Skin epidermis (tissue), 12 donors: ENCODE measurements around the gene SPON1.
"Not testable (repeated sequence)": the region's sequence is repeated elsewhere in the genome, so short reads cannot be mapped to it uniquely, and the experiment has no call there.

ENCODE experiments used
- H3K27ac ChIP-seq, 21 experiments: fragments of 200-600 bp; sonication (generic) in 11 of 21; one replicate each; pipeline ENCODE4 v1.5.0; 2020; ENCODE audit warnings: mild to moderate bottlenecking in 3 of 21, inconsistent platforms in 2 of 21, moderate library complexity in 2 of 21
- H3K4me3 ChIP-seq, 7 experiments: fragments of 200-600 bp; sonication (generic) in 2 of 7; one replicate each; pipeline ENCODE4 v1.5.0; 2020; ENCODE audit warnings: inconsistent platforms in 2 of 7, mild to moderate bottlenecking in 2 of 7, moderate library complexity in 1 of 7

Gene SPON1

DNA sequence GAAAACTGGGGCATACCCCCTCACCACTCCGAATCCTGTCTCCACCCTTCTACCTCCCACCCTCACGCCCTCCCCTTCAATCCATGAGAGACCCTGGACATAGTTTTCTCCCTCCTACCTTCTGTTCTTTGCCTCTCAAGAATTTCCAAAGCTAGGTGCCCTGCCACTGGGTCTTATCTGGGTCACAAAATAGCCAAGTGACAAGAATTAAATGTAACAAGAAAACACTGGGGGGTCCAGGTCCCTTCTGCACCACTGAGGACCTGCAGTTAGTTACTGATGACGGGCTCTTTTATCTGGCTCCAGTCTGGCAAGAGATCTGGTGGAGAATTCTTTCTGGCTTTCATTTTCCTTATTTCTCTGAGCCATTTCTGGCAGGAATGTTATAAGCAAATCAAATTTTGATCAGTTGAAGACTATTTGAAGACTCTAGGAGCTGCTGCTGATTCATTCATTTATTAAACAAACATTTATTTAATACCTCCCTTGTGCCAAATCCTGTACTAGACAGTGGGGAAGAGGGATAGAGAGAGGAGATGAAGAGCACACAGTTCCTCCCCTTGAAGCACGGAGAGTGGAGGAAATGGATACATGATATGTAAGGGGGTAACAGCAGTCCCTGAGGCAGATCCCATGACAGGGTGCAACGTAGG lies 261.2 kb downstream of the SPON1 start:
- Histone ChIP-seq H3K4me3 (no peak overlapping the region), H3K27ac (no peak overlapping the region)

DNA sequence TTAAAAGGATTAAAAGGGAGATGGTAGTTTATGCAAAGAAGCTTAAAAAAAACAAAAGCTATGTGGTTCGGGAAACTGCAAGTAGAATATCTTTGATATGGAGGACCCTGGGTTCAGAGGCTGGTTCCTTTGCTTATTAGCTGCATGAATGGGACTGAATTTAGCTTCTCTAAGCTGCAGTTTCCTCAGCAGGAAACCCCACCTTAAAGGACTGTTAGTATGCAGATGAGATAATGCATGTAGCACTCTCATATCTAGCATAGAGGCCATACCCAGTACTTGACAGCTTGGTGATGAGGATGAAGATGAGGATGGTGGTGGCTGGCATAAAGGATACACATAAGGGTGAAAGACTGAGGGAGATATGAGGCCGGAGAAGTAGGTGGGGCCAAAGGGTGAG lies 261.9 kb downstream of the SPON1 start:
- Histone ChIP-seq H3K4me3 (no peak overlapping the region), H3K27ac (no peak overlapping the region)

DNA sequence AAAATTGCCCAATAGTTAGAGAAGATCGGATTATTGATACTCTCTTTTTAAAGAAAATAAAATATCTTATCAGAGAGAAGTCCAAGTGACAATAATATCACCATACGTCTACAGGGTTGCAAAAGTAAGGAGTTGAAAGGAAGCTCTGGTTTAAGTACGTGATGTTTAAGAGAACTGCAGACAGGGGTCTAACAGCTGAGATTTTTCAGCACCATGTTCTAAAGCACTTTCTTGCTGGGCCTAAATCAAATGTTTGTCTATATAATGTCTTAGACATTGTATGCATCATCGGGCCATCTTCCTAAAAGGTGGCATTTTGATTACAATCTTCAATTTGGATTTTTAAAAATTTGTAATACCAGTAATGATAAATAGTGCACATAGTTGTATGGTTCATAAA lies 263.1 kb downstream of the SPON1 start:
- Histone ChIP-seq H3K27ac (no peak overlapping the region), H3K4me3 (no peak overlapping the region)

DNA sequence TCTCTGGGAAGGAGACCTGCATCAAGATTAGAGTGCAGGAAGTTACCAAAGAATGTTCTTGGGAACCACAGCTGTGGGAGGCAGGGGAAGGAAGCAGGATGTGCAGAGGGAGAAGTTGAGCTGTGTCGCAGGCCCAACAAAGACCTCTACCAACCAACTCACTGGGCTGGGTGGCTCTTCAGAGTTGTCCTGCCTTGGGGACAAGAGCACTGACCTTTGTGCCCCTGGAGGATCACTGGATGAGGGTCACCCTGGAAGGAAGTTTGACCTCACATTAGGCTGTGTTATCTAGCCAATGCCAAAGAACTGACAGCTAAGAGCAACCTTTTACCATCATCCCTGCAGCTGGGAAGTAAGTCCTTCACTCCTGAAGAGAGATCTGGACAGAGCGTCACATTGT lies 265.8 kb downstream of the SPON1 start:
- Histone ChIP-seq H3K27ac (no peak overlapping the region), H3K4me3 (no peak overlapping the region)

DNA sequence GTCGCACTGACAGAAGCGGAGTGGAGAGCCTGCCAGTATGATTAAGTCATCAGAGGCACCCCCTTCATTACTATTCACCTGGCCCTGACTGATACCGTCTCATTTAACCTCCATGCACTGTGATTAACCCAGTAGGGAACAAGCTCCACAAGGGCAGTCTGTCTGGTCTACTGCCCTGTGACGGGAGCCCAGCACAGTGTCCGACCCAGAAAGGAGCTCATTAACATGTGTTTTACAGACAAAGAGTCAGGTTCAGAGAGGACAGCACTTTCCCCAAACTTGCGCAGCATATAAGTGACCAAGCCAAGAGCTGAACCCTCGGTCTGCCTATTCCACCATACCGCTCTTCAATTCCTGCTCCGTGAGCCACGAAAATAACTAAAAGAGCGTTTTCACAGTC lies 266.9 kb downstream of the SPON1 start:
- Histone ChIP-seq H3K4me3 (no peak overlapping the region), H3K27ac (no peak overlapping the region)

DNA sequence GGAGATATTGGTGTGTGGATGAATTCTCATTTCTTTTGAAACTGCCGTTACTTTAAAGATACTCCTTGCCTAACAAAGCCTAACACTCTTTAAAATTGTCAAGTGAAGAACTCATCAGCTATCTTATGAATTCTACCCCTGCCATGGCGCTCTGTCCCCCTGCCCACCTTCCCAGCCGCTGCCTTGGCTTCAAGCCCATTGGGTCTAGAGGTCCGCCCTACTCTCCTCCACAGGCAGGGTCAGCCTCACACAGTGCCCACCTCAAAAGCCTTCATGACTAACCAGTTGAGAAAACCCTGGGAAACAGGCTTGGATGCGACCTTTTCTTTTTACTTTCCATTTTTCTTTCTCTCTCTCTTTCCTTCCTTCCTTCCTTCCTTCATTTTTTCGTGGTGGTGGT lies 267.9 kb downstream of the SPON1 start:
- Histone ChIP-seq H3K4me3 (no peak overlapping the region), H3K27ac (no peak overlapping the region)

DNA sequence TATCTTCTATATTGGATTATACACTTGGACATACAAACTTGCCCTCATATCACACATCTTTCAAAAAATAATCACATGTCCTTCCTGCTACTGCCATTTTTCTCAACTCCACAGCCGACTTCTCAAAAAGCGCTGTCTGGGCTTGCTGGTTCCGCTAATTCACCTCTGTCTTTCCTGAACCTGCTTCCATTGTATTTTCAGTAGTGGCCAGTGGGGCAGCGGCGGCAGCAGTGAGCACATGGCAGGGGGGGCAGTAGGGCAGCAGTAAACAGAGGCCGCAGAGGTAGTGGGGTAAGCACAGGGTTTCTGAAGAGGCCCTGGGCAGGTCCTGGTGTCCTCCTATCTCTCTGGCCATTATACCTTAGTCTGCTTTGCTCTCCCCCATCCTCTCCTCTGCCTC lies 270.1 kb downstream of the SPON1 start:
- Histone ChIP-seq H3K4me3 (no peak overlapping the region), H3K27ac (no peak overlapping the region)

DNA sequence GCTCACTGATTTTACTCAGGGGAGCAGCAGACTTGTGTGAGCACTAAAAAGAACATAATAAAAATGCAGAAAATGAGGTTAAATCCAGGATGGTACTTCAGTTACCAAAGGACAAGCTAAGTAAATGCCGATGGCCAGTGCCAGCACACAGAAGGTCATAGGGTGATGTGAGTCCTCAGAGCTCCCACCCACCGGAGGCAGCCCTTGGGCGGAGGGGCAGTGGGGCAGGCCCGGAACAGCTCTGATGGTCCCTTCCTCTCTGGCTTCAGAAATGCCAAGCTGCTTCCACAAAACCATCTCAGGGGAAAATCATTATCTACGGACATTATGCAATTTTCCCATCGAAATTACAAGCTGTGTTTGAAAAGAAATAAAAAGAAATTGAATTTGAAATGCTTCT lies 271.9 kb downstream of the SPON1 start:
- Histone ChIP-seq H3K4me3 (no peak overlapping the region), H3K27ac (no peak overlapping the region)

DNA sequence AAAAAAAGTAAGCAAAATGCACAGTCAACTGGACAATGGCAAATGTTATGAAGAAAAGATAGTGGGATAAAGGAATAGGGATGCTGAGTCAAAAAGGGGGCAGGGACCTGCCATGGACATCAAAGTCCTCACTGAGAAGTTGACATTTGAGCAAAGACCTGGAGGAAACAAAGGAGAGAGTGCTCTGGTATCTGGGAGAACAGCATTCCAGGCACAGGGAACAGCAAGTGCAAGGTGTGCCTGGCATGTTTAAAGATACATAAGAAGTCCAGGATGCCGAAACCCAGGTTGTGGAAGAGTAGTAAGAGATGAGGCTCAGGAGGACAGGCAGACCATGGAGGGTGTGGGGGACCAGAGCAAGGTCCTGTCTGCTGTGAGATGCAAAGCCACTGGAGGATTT lies 273.2 kb downstream of the SPON1 start:
- no peak overlapping the region for H3K27ac ChIP-seq
- H3K4me3 ChIP-seq: no peak overlapping the region

DNA sequence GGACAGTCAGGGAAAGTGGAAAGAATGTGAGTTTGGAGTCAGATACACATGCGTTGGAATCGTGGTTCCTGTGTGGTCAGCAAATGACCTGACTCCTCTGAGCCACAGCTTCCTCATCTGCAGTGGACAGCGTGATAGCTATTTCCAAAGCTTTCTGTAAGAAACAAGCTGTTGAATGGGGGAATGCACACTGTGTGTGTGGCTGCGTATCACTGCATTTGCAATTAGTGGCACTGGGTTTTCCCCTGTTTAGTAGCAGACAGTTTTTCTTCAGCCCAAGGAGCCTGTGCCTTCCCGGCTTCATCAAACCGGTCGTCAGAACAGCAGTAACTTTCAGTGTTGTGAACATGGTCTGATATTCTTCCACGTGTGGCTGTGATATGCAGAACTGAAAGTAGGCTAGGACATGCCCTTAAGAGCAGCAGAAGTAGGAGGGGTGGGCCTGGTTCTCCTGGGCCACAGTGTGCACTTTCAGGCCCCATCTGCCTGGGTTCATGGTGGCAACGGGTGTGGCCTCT lies 275.0 kb downstream of the SPON1 start:
- Histone ChIP-seq H3K27ac (no peak overlapping the region), H3K4me3 (no peak overlapping the region)

DNA sequence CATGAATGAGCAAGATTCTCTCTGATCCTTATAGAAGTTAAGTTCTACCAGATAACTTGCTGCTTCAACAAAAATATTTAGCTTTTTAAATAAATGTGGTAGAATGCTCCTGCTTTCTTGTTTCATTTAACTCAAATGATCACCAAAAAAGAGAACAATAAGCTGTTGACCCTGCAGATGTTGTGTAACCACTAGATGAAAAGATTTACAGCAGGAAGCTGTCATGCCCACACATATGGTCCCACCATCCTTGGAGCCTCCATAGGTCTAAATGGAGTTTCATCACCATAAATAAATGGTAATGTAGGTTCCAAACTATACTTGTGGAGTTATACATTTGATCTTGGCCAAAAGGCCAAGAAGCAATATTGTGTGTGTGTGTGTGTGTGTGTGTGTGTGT lies 277.7 kb downstream of the SPON1 start:
- Histone ChIP-seq H3K4me3 (no peak overlapping the region), H3K27ac (no peak overlapping the region)

DNA sequence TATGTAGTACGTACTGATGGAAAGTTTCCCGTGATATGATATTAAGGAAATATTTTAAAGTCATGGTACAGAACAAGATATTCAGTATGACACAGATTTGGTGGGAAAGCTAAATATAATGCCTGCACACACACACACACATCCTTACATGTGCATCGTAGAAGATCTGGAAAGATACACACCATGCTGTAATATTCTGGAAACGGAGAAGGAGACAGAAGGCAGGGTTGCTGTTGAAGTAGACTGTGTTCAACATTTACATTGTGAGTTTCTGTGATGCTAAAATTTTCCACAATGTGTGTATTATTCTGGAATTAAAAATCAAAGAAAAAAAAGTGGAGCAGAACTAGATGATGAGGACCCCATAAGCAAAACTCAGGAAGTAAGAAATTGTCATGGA lies 278.4 kb downstream of the SPON1 start:
- no peak overlapping the region for H3K27ac ChIP-seq
- H3K4me3 ChIP-seq: no peak overlapping the region

DNA sequence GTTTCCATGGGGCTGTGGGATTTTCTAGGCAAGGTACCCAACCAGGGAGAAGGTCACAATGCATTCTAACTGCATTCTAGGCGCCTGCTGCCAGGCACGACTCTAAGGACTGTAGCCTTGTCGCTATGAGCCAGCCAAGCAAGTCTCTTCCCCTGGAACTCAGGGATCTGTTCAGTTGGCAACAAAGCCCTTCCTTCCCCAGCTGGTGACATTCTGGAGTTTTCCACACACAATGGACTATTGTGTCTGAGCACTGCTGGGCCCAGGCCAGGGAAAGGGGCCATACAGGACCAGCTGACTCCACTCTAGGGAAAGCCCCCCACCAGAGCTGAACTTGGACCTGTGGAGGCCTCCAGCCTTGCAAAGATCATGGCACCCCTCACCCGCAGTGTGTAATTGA lies 279.7 kb downstream of the SPON1 start:
- Histone ChIP-seq H3K27ac (no peak overlapping the region), H3K4me3 (no peak overlapping the region)

DNA sequence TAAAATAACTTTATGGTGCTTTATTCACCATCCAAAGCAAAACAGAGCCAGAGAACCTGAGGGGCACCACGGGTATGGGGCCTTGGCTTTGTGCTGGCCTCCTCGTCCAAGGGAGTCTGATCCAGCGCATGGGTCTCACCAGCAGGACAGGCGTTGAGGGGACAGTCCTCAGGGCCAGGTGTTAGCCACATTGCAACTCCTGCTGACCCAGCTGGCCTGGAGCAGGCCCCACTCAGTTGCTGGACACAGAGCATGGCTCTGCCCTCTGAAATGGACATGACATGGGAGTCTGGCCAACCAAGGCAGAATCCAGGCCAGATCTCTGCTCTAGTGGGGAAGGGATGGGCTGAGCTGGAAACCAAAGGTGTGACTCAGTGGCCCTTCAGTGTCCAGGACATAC lies 280.2 kb downstream of the SPON1 start:
- Histone ChIP-seq H3K4me3 (no peak overlapping the region), H3K27ac (no peak overlapping the region)

DNA sequence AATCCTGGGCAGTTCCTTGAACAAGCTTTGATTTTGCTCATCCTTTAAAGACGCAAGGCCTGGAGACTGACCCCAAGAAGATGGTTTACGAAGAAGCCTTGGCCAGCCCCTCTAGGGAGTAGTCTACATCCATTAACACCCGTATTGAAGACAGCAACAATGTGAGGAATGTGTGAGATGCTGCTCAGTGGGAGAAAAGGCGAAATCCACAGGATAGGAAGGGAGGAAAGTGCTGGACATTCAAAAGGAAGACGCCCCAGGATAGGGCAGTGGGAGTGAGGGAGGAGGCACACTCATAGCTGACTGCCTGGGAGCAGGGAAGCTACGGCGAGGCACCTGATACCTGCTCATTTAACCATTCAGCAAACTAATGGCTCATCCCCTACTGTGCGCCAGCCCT lies 282.4 kb downstream of the SPON1 start:
- Histone ChIP-seq H3K4me3 (no peak overlapping the region), H3K27ac (no peak overlapping the region)

DNA sequence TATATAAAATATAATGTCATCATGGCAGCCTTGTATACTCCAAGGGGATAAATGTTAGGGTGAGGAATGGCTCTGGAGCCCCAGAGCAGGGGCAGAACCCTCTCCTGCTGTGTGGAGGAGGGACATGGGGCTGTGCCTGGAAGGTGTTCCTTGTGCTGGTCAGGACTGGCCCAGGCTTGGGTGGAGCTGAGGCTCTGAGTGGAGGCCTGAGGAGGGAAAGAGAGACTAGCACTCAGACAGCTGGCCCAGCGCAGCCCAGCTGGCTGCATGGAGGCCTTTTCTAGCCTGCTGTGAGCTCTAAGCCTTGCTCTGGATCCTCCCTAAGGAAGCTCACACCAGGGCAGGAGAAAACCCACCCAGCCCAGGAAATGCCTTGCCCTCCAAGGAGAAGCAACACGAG lies 282.9 kb downstream of the SPON1 start:
- Histone ChIP-seq H3K4me3 (no peak overlapping the region), H3K27ac (no peak overlapping the region)

DNA sequence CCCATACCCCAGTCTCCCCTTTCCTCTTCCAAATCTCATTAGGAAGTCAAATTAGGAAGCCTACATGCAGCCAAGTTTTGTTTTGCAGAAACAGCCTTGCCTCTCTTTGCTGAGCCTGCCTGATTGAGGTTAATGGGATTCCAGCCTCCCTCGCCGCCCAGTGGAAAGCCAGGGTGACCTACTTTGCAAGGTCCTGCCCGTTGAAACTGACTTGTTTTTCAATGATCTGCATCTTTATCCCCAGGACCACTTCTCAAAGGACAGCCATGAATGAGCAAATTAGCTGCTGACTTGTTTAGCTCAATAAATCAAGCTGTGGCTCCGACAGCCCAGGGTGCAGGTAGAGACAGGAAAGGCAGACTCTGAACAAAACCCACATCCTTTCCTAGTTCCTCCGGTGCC lies 286.1 kb downstream of the SPON1 start:
- Histone ChIP-seq H3K27ac (no peak overlapping the region), H3K4me3 (no peak overlapping the region)

DNA sequence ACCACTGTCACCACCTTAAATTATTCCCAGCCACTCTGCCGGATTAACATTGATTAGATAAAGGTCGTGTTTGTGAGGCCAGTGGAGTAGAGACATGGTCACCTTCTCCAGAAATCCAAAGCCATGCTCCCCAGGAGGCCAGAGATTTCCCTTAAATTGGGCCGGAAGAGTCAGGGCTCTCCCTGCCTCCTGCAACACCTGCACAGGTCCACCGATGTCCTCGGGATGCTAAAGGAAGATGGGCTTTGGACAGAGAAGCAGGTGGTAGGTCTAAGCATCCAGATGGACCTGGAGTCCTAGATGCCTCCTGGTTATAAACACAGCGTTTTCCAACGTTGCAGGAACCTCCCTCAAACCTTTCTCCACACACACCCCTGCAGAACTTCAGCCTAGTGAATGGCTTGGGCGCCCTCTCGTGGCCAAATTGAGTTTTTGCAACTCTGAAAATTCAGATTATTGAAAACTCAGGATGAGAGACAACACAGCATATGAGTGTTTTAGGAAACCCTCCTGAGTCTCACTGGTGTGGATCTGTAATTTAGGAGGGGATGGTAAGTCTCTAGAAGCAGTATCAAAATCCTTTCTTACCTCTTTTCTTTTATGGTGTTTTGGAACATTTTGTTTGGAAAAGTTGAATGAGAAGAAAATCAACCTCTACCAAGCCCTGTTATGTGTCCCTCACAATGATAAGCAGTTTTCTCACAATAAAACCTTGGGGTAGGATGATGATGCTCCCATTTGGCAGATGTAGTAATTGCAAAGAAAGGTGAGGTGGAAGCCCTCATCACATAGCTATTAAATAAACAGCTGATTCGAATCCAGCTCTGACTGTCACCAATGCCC lies 286.8 kb downstream of the SPON1 start:
- no peak overlapping the region for H3K27ac ChIP-seq

DNA sequence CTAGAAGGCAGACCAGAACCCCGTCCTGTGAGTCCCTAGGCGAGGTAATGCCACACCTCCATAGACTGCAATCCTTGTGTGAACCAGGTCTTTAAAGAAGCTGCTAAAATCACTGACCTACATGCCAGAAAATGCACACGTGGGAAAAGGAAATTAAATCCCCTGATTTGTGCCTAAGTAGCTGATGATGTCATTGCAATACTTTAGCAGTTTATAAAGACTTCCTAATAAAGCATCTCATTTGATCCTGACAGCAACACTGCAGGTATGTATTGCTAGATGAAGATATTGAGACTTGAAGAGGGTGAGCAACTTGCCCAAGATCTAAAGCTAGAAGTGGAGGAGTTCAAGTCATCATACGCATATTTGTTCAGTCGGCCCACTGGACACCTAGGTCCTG lies 289.2 kb downstream of the SPON1 start:
- Histone ChIP-seq H3K27ac (no peak overlapping the region), H3K4me3 (no peak overlapping the region)

More for the DNA sequence above, 286.8 kb downstream of the SPON1 start:
- H3K4me3 ChIP-seq: no peak overlapping the region

DNA sequence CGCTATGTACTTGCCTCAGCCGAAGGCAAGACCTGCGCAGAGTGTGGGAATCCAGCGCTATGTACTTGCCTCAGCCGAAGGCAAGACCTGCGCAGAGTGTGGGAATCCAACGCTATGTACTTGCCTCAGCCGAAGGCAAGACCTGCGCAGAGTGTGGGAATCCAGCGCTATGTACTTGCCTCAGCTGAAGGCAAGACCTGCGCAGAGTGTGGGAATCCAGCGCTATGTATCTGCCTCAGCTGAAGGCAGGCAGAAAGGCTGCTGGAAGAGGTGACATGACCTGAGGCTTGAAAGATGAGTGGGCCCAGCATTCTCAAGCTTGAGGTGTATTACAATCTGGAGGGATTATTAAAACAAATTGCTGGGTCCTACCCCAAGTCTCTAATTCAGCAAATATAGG lies 290.0 kb downstream of the SPON1 start:
- H3K4me3 ChIP-seq, H3K27ac ChIP-seq: not testable (repeated sequence)

DNA sequence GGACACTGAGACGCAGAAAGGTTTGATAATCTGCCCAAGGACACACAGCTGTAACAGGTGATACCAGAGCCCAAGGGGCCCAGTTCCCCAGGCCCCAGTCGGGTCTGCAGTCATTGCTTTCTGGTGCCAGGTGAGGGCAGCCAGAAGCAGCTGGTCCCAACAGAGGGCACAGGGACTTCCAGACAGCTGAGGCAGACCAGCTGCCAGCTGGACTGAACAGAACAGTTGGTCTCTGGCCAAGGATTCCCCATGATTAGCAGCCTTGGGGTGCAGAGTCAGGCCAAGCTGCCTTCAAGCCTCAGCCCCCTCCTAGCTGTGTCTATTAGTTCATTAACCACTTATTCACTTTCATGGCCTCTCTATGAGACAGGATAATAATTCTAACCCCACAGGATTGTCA lies 290.9 kb downstream of the SPON1 start:
- no peak overlapping the region for H3K27ac ChIP-seq

More for the DNA sequence above, 290.9 kb downstream of the SPON1 start:
- no peak overlapping the region for H3K4me3 ChIP-seq
